OCI-LY1 (cell line): ENCODE results near the gene TAAR6.

Experiments used
- EZH2 ChIP-seq: fragments of 200-600 bp; sonication (generic), shearing (Covaris generic); IDR thresholded peaks from 2 replicates; pipeline ENCODE4 v1.8.0; 2017; ENCODE audit warnings: borderline replicate concordance, mixed run types, mild to moderate bottlenecking, antibody characterized with exemption, low read length, moderate library complexity, mixed read lengths
- TF ChIP-seq, protein P1 (sequence below): fragments of 200-600 bp; sonication (generic), shearing (Covaris generic); IDR thresholded peaks from 2 replicates; pipeline ENCODE4 v1.5.1; 2017; ENCODE audit warnings: mild to moderate bottlenecking, antibody characterized with exemption, low read length, moderate library complexity, mixed read lengths

- TF ChIP-seq, protein P1, sequence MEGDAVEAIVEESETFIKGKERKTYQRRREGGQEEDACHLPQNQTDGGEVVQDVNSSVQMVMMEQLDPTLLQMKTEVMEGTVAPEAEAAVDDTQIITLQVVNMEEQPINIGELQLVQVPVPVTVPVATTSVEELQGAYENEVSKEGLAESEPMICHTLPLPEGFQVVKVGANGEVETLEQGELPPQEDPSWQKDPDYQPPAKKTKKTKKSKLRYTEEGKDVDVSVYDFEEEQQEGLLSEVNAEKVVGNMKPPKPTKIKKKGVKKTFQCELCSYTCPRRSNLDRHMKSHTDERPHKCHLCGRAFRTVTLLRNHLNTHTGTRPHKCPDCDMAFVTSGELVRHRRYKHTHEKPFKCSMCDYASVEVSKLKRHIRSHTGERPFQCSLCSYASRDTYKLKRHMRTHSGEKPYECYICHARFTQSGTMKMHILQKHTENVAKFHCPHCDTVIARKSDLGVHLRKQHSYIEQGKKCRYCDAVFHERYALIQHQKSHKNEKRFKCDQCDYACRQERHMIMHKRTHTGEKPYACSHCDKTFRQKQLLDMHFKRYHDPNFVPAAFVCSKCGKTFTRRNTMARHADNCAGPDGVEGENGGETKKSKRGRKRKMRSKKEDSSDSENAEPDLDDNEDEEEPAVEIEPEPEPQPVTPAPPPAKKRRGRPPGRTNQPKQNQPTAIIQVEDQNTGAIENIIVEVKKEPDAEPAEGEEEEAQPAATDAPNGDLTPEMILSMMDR, result no peak
- TF ChIP-seq EZH2, result no peak
These were observed 25.3 kb upstream of the TAAR6 start for GRCh38 chr6:132544826-132545225.
